CD4-positive, alpha-beta T cell treated with Interleukin-21 for 1 hour (primary cell): ENCODE results near the gene NPTX2.
"Not testable (repeated sequence)": the region's sequence is repeated elsewhere in the genome, so short reads cannot be mapped to it uniquely, and the experiment has no call there.

Experiments
- DNase-seq: peaks from one replicate; pipeline ENCODE4 v3.0.0-alpha.2; 2020

NPTX2 gene

DNA sequence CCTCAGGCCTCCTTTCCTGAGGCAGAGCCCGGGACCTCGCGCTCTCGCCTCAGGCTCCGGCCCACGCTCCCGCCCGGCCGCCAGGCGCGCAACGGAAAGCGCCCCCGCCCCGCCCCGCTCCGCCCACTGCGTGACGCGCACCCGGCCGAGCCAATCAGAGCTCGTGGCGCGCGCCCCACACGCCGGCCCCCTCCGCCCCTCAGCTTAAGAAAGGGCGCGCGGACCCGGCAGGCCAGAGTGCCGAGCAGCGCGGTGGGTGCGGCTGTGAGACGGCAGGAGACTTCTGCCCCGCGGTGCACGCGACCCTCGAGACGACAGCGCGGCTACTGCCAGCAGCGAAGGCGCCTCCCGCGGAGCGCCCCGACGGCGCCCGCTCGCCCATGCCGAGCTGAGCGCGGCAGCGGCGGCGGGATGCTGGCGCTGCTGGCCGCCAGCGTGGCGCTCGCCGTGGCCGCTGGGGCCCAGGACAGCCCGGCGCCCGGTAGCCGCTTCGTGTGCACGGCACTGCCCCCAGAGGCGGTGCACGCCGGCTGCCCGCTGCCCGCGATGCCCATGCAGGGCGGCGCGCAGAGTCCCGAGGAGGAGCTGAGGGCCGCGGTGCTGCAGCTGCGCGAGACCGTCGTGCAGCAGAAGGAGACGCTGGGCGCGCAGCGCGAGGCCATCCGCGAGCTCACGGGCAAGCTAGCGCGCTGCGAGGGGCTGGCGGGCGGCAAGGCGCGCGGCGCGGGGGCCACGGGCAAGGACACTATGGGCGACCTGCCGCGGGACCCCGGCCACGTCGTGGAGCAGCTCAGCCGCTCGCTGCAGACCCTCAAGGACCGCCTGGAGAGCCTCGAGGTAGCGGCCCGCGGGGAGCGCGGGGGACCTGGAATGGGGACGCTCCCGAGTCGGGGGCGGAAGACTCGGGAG is at the start of gene NPTX2:
Gene NPTX2 (plus strand): TSS at position 235 of the 909 bp plus-strand sequence. CDS start 177 bp downstream, at position 412.
- no peak for DNase-seq

DNA sequence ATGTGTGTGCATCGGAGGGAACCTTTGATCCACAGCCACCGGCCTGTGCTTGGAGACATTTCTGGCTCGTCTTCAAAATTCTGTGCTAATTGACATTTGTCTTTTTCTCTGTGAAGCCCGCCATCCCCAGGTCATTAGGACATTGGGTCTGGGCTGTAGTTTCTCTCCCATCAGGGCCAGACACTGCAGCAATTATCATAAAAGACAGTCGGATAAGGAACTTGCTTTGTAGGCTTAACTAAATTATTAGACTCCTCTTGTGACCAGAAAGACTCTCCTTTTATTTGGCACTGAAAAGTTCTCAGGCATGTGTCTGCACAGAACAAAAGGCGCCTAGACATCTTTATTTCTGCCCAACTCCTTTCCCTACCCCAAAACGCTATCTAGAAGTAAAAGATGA is 49.1 kb upstream of the NPTX2 start:
- DNase-seq = no peak

GRCh38 chr7:98568891-98569290 is 48.2 kb upstream of the NPTX2 start:
- DNase-seq = no peak

DNA sequence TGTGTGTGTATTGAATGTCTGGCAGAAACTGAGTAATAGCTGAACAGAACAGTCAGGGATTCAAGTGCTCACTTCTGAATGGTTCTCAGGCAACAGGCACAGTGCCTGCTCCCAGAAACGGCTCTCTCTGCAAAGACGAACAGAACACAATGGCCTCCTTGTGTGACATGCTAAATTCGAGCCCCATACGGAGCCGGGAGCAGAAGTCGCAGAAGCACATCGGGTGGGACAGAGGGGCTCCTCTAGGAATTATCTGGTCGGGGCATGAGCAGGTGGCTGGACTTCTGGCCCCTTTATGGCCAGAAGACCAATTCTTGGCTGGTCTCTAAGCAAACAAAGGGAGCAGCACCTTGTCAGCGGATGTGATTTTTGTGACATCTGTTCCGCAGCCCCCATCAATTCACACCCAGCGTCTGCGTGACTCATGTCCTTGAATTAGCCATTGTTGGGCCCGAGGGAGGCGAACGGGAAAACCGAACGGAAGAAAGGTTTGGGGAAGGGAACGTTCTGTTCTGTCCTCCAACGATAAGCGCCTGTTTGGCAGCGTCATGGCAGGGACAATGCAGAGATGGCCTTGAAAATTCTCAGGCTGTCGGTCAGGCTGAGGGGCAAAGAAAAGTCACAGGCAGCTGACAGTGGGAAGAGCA is 47.3 kb upstream of the NPTX2 start:
- DNase-seq = no peak

GRCh38 chr7:98571006-98571405 is 46.1 kb upstream of the NPTX2 start:
- DNase-seq = no peak

GRCh38 chr7:98571986-98572385 is 45.1 kb upstream of the NPTX2 start:
- DNase-seq = no peak

GRCh38 chr7:98572716-98573115 is 44.4 kb upstream of the NPTX2 start:
- not testable (repeated sequence) for DNase-seq

GRCh38 chr7:98573816-98574215 is 43.3 kb upstream of the NPTX2 start:
- DNase-seq = no peak

- no peak for DNase-seq
These were observed 41.2 kb upstream of the NPTX2 start for GRCh38 chr7:98575878-98576277.

DNA sequence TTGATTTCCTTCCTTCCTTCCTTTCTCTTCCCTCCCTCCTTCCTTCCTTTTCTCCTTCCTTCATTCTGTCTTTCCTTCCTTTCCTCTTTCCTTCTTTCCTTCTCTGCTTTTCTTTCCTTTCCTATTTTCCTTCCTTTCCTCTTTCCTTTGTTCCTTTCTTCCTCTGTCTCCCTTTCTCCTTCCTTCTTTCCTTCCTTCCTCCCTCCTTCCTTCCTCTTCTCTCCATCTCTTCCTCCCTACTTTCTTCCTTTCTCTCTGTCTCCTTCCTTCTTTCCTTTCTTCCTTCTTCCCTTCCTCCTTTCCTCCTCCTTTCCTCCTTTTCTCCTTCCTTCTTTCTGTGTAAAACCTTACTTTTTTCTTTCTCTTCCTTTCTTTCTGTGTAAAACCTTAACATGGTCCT is 32.3 kb upstream of the NPTX2 start:
- DNase-seq = no peak

DNA sequence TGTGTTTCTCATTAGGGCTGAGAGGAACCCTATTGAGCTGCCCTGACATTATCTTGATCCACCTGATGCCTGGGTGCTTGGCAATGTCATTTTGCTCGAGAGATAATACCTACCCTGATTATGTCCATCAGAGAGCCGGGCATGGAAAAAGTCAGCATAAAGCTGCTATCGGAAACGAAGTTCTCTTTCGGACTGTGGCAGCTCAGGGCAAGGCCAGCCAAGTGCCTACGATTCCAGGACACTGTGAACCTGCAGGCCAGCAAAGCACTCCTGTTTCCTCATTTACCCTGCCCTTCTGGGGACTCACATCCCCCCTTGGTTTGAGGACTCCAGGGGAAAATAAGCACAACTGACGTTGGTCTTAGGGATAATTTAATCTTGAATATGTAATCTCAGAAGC is 25.2 kb upstream of the NPTX2 start:
- no peak for DNase-seq

DNA sequence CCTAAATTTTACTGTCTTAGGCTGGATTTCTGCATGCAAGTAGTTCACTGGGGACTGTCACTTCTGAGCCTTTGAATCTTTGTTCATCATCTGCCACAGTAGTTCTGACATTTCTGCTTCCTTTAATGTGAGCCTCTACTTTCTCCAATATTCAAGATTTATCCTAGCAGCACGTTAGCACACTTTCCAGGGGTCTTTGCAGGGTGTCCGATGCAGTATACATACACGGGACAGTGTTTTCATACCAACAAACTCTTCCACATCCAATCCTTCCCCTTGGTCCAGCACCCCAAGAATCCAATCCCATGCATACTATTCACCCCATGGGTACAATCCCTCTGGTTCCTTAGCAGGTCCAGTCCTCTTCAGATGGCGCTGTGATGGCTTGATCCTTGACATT is 22.7 kb upstream of the NPTX2 start:
- DNase-seq = no peak

GRCh38 chr7:98594787-98595186 is 22.3 kb upstream of the NPTX2 start:
- DNase-seq = no peak

- no peak for DNase-seq
These were observed 18.1 kb upstream of the NPTX2 start for GRCh38 chr7:98598846-98599615.

- no peak for DNase-seq
These were observed 17.2 kb upstream of the NPTX2 start for GRCh38 chr7:98599886-98600285.

GRCh38 chr7:98602755-98603398 is 14.2 kb upstream of the NPTX2 start:
- no peak for DNase-seq

DNA sequence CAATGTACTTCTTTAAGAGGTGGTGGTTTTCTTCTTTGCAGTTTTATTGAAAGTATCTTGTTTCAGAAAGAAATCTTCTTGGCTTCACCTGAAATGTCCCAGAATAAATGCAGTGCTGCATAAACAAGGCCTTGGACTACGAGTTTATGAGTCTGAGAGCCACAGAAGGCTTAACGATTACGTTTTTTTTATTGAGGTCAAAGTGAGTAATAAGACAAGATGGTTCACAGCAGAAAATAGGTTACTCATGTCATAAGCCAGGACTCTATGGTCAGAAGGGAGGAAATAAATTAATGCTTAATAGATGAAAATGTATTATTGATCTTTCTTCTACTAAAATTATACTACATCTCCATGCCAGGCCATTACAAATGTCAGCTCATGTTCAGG is 13.7 kb upstream of the NPTX2 start:
- no peak for DNase-seq

DNA sequence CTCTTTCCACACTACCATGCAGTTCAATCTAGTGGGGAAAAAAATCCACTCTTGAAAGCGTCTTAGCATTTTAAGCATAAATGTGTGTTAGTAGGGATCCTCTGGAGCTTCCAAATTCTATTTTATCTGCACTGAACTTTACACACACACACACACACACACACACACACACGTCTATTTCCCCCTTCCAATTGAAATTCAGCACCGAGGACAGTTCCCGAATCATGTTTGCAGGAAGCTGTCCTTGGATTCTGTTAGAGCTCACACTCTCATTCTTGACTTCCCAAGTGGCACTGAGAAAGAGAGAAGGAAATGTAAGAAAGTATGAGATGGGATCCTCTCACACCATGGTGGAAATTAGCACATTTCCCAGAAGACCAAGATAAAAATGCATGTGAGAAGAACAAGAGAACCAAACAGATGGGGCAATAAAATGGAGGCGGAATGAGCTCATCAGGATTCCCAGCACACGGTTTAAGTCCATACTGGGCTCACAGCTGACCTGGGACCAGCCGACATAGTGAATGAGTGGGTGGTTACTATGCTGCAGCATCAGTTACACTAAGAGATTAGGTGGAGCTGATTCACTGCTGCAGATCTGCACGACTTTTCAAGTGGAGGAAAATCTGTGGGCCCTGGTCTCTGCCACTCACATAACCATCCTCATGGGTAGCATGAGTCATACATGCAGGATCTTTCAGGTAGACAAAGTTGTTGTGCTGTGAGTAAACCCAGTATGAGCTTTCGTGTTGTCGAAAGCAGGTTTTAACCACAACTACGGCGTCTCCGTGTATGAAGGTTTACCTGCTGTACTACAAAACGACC is 3.3 kb upstream of the NPTX2 start:
- DNase-seq = no peak

DNA sequence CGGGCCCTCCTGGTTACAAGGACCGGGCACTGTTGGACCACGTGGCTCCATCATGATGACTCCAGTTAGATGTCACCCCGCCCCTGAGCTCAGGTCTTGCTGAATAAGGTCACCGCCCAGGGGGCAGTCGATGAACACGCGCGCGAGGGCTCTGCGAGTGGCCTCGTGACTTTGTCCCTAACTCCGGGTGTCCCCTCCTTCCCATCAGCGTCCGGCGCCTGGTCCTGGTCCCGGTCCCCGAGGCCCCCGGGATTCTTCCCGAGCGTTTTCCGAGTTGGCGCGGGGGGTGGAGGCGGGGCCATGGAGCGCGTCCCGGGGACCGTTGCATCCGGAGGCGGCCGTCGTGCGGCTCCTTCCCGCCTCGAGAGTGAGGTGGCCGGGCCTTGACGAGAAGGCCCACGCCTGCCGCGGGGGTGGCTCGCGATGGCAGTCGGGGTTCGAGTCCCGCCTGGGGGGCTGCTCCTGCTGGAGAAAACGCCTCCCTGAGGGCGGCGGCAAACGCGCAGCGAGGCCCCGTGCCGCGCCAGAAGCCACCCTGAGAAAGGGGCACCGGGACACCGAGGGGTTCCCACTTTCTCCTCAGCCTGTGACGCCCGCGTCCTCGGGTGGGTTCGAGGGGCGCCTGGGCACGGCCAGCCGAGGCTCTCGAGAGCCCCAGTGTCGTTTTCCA is 569 bp upstream of the NPTX2 start:
- DNase-seq = no peak

DNA sequence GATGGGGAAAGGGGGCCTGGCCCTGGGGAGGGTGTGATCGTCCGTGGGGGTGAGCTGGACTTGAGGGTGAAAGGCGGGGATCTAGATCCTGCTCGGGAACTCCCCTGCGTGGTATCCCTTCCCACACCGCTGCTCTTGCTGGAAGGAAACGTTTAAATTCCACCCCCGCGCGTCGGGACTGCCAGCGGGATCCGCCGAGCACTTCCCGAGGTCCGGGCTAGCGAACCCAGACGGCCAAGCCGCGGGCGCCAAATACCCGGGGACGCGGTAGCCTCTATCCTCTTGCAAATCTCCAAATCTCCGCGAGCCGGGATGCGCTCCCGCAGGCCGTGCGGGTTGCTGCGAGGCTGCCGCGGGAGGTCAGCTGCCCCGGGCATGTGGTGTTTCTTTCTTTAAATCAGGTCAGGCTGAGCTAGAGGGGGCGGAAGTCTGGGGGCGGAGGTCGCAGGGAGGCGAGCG is 904 bp downstream of the NPTX2 start:
- DNase-seq = no peak

DNA sequence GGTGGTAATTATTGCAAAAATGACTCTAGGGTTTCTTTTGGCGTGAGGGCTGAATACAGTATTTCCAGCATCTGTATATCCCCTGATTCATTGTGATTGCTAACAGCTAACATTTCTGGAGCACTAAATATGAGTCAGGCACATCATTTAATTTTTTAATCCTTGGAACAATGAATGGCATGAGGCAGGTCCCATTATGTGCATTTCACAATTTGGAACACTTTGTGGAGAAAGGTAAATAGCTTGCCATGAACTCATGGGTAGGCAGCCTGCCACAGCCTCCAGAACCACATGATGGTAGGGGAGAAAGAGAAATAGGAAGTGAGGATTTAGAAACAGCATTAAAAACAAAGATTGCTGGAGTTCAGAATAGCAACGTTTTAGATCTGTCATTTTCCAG is 1.7 kb downstream of the NPTX2 start:
- DNase-seq = no peak
